ELF-1 (cell line): ENCODE data around the gene DCD.
A peak's percentile ranks its signal among the peaks of the same experiment; 100 is the strongest.

ENCODE experiments used
- DNase-seq: peaks from one replicate; pipeline ENCODE4 v3.0.0-alpha.2; 2016; ENCODE audit warnings: low read depth, low spot score

The DCD gene

GRCh38 chr12:54608769-54609168 is 39.4 kb downstream of the DCD start:
- no peak for DNase-seq

GRCh38 chr12:54608156-54608555 is 40.0 kb downstream of the DCD start:
- DNase-seq = no peak

- peak; percentile 76 for DNase-seq
Observed at GRCh38 chr12:54606556-54606955, 41.6 kb downstream of the DCD start.

GRCh38 chr12:54605138-54605970 is 42.8 kb downstream of the DCD start:
- no peak for DNase-seq

GRCh38 chr12:54604436-54604835 is 43.7 kb downstream of the DCD start:
- DNase-seq = no peak

GRCh38 chr12:54603872-54604271 is 44.3 kb downstream of the DCD start:
- no peak for DNase-seq

GRCh38 chr12:54603173-54603814 is 44.9 kb downstream of the DCD start:
- peak; percentile 77 for DNase-seq

GRCh38 chr12:54602661-54603060 is 45.5 kb downstream of the DCD start:
- no peak for DNase-seq

GRCh38 chr12:54601841-54602240 is 46.3 kb downstream of the DCD start:
- no peak for DNase-seq

GRCh38 chr12:54598970-54599369 is 49.2 kb downstream of the DCD start:
- no peak for DNase-seq

GRCh38 chr12:54596526-54596946 is 51.6 kb downstream of the DCD start:
- DNase-seq = peak; percentile 88

- no peak for DNase-seq
Observed at GRCh38 chr12:54595471-54595870, 52.7 kb downstream of the DCD start.
